H1 (cell line): Measurements from ENCODE around the gene TRIM22. TPM values are rescaled to one million over a fixed set of nuclear protein-coding genes. Genes with fewer than 3 reads are reported as not detected.

Source experiments
- CTCF ChIA-PET: fragments of 300-600 bp; sonication (Branson Sonifier 250); formaldehyde crosslinking; loops from one replicate; lab custom pipeline; 2021; ENCODE audit not compliant: partially characterized antibody; lab: Charles Lee
- POLR2A ChIA-PET: fragments of 300-600 bp; sonication (Branson Sonifier 250); formaldehyde crosslinking; loops from one replicate; lab custom pipeline; 2021; ENCODE audit warnings: inconsistent platforms; ENCODE audit not compliant: partially characterized antibody; lab: Charles Lee
- DNase-seq, 2 experiments: peaks; one replicate each; pipeline versions ENCODE4 v3.0.0 to v3.0.0-alpha.2; 2010 to 2022; ENCODE audit warnings: low spot score in 2 of 2, low read depth in 1 of 2, mixed read lengths in 1 of 2
- FAIRE-seq: peaks from 2 replicates; lab custom pipeline; 2011; peaks lifted over from hg19 to GRCh38; lab: Jason Lieb, UNC
- H2AFZ ChIP-seq: 2 replicates; pipeline ENCODE4 v1.8.1; 2012; ENCODE audit warnings: low read length, inconsistent platforms
- H2AK5ac ChIP-seq: 2 replicates; pipeline ENCODE4 v1.6.1; 2013; ENCODE audit warnings: low read depth, low read length
- H2BK120ac ChIP-seq: replicated peaks from 2 replicates; pipeline ENCODE3; 2013; ENCODE audit warnings: low read depth, low read length, inconsistent platforms
- H2BK12ac ChIP-seq: 2 replicates; pipeline ENCODE4 v1.6.1; 2013; ENCODE audit warnings: low read depth, low read length
- H2BK15ac ChIP-seq: 2 replicates; pipeline ENCODE4 v1.6.1; 2013; ENCODE audit warnings: low read length
- H2BK20ac ChIP-seq: 2 replicates; pipeline ENCODE4 v1.6.1; 2013; ENCODE audit warnings: low read length
- H2BK5ac ChIP-seq: 2 replicates; pipeline ENCODE4 v1.6.1; 2013; ENCODE audit warnings: low read depth, low read length
- H3K14ac ChIP-seq: 2 replicates; pipeline ENCODE4 v1.6.1; 2013; ENCODE audit warnings: inconsistent platforms; ENCODE audit not compliant: insufficient read length
- H3K18ac ChIP-seq: 2 replicates; pipeline ENCODE4 v1.6.1; 2013; ENCODE audit warnings: low read length; ENCODE audit errors: extremely low read depth
- H3K23ac ChIP-seq: 2 replicates; pipeline ENCODE4 v1.6.1; 2013; ENCODE audit warnings: inconsistent platforms; ENCODE audit not compliant: insufficient read length
- H3K23me2 ChIP-seq: 2 replicates; pipeline ENCODE4 v1.6.1; 2013; ENCODE audit warnings: low read depth, low read length
- H3K27ac ChIP-seq: 2 replicates; pipeline ENCODE4 v1.6.1; 2011; ENCODE audit warnings: low read depth, low read length, inconsistent platforms
- H3K27me3 ChIP-seq, 4 experiments: replicated peaks in 1 of 4; 1 replicate in 1 of 4; 2 replicates in 3 of 4; pipeline versions ENCODE4 v1.6.1 to v1.8.1; 2011 to 2013; ENCODE audit warnings: low read length in 3 of 4, mild to moderate bottlenecking in 3 of 4, inconsistent platforms in 2 of 4, mixed read lengths in 2 of 4, moderate library complexity in 1 of 4; ENCODE audit not compliant: control insufficient read depth in 3 of 4, insufficient read depth in 3 of 4; ENCODE audit errors: extremely low read depth in 1 of 4
- H3K36me3 ChIP-seq, 4 experiments: 2 replicates each; pipeline versions ENCODE4 v1.6.1 to v1.8.1; 2011 to 2013; ENCODE audit warnings: mild to moderate bottlenecking in 4 of 4, low read length in 3 of 4, moderate library complexity in 2 of 4, control low read depth in 1 of 4, inconsistent platforms in 1 of 4; ENCODE audit not compliant: insufficient read depth in 4 of 4, control insufficient read depth in 2 of 4
- H3K4ac ChIP-seq: replicated peaks from 2 replicates; pipeline ENCODE3; 2013; ENCODE audit warnings: low read length, low read depth, mixed read lengths, inconsistent platforms; ENCODE audit not compliant: insufficient read length
- H3K4me1 ChIP-seq, 4 experiments: replicated peaks in 1 of 4; 1 replicate in 1 of 4; 2 replicates in 3 of 4; pipeline versions ENCODE4 v1.6.1 to v1.8.1; 2011 to 2013; ENCODE audit warnings: low read length in 3 of 4, inconsistent platforms in 2 of 4, mixed read lengths in 1 of 4; ENCODE audit not compliant: insufficient read depth in 4 of 4, control insufficient read depth in 3 of 4
- H3K4me2 ChIP-seq, 2 experiments: 2 replicates each; pipeline versions ENCODE4 v1.6.1 to v1.8.1; 2011 to 2013; ENCODE audit warnings: low read depth in 2 of 2, low read length in 2 of 2, control low read depth in 1 of 2, inconsistent platforms in 1 of 2, mild to moderate bottlenecking in 1 of 2; ENCODE audit not compliant: insufficient read depth in 1 of 2
- H3K4me3 ChIP-seq, 4 experiments: fragments of 200-600, 300-600 bp in 1 of 4; sonication (generic), shearing (Covaris generic), sonication (Bioruptor Twin) in 1 of 4; 2 replicates each; pipeline versions ENCODE4 v1.5.1 to v1.8.1; 2011 to 2016; ENCODE audit warnings: low read length in 4 of 4, low read depth in 3 of 4, control low read depth in 2 of 4, inconsistent platforms in 2 of 4, mild to moderate bottlenecking in 2 of 4, mixed read lengths in 1 of 4, moderate library complexity in 1 of 4; ENCODE audit not compliant: insufficient read depth in 2 of 4; ENCODE audit errors: extremely low read depth in 1 of 4
- H3K56ac ChIP-seq: replicated peaks from 2 replicates; pipeline ENCODE3; 2013; ENCODE audit warnings: low read depth, mild to moderate bottlenecking, mixed read lengths, low read length, inconsistent platforms; ENCODE audit not compliant: insufficient read length
- H3K79me1 ChIP-seq: 2 replicates; pipeline ENCODE4 v1.6.1; 2013; ENCODE audit warnings: low read depth, low read length, control low read depth
- H3K79me2 ChIP-seq, 2 experiments: 2 replicates each; pipeline versions ENCODE4 v1.6.1 to v1.8.1; 2012 to 2013; ENCODE audit warnings: low read length in 2 of 2, mild to moderate bottlenecking in 2 of 2, inconsistent platforms in 1 of 2; ENCODE audit not compliant: insufficient read depth in 2 of 2, control insufficient read depth in 1 of 2
- H3K9ac ChIP-seq, 4 experiments: replicated peaks in 1 of 4; 1 replicate in 1 of 4; 2 replicates in 3 of 4; pipeline versions ENCODE4 v1.6.1 to v1.8.1; 2011 to 2013; ENCODE audit warnings: low read depth in 3 of 4, low read length in 3 of 4, control low read depth in 2 of 4, mild to moderate bottlenecking in 2 of 4, moderate library complexity in 2 of 4, inconsistent platforms in 1 of 4; ENCODE audit errors: extremely low read depth in 1 of 4
- H3K9me3 ChIP-seq, 2 experiments: 2 replicates each; pipeline versions ENCODE4 v1.6.1 to v1.8.1; 2012 to 2013; ENCODE audit warnings: mild to moderate bottlenecking in 2 of 2, moderate library complexity in 2 of 2, control low read depth in 1 of 2, inconsistent platforms in 1 of 2, low read depth in 1 of 2, low read length in 1 of 2, mixed read lengths in 1 of 2; ENCODE audit not compliant: insufficient read depth in 2 of 2
- H4K20me1 ChIP-seq, 2 experiments: replicated peaks in 1 of 2; 2 replicates each; pipeline versions ENCODE3 to v1.8.1; 2011 to 2013; ENCODE audit warnings: inconsistent platforms in 2 of 2, low read length in 2 of 2, mild to moderate bottlenecking in 1 of 2; ENCODE audit not compliant: insufficient read depth in 2 of 2, control insufficient read depth in 1 of 2
- H4K5ac ChIP-seq: 2 replicates; pipeline ENCODE4 v1.6.1; 2013; ENCODE audit warnings: low read length, low read depth, mixed read lengths, inconsistent platforms; ENCODE audit not compliant: insufficient read length
- H4K8ac ChIP-seq: 2 replicates; pipeline ENCODE4 v1.8.0; 2013; ENCODE audit warnings: mild to moderate bottlenecking, moderate library complexity, low read length, inconsistent platforms; ENCODE audit not compliant: insufficient read depth; ENCODE audit errors: extremely low read depth
- H4K91ac ChIP-seq: replicated peaks from 2 replicates; pipeline ENCODE3; 2013; ENCODE audit warnings: low read length, mixed read lengths, inconsistent platforms; ENCODE audit not compliant: insufficient read length
- CTCF ChIP-seq, 3 experiments: IDR thresholded peaks; 1 replicate in 2 of 3; 2 replicates in 1 of 3; pipeline versions ENCODE4 v1.5.1 to v1.6.1; 2011; ENCODE audit warnings: low read length in 3 of 3, mild to moderate bottlenecking in 3 of 3, inconsistent platforms in 2 of 3, low read depth in 1 of 3, moderate library complexity in 1 of 3; ENCODE audit not compliant: insufficient read depth in 1 of 3; ENCODE audit errors: control extremely low read depth in 1 of 3
- GTF2F1 ChIP-seq: IDR thresholded peaks from 2 replicates; pipeline ENCODE4 v1.6.1; 2012; ENCODE audit warnings: low read depth, low read length, improper control_type of control experiment, borderline replicate concordance
- KDM4A ChIP-seq: IDR thresholded peaks from one replicate; pipeline ENCODE4 v1.7.1; 2012; ENCODE audit warnings: low read depth, mild to moderate bottlenecking, moderate library complexity, low read length, inconsistent platforms; ENCODE audit not compliant: severe bottlenecking
- NANOG ChIP-seq: IDR thresholded peaks from 2 replicates; pipeline ENCODE4 v1.6.1; 2011; ENCODE audit warnings: low read length, low read depth, mild to moderate bottlenecking, inconsistent platforms; ENCODE audit not compliant: insufficient read depth, poor library complexity, severe bottlenecking
- TCF12 ChIP-seq: IDR thresholded peaks from 2 replicates; pipeline ENCODE4 v1.6.1; 2011; ENCODE audit warnings: low read depth, mild to moderate bottlenecking, low read length
- polyA plus RNA-seq, 7 experiments: library from polyadenylated mRNA; depleted of rRNA in 3 of 7; stranded (reverse) in 5 of 7; unstranded in 2 of 7; fragments of >200 nt in 5 of 7; fragments of 200-250 nt in 2 of 7; gene quantifications; 1 replicate in 5 of 7; 2 replicates in 1 of 7; 4 replicates in 1 of 7; pipeline versions ENCODE4 v1.2.1 to v1.2.3, GENCODE V29; 2011 to 2013; ENCODE audit warnings: missing spikeins in 2 of 7, mixed read lengths in 2 of 7
- total RNA-seq: library from RNA; stranded (reverse); fragmentation: NEBNext Ultra II Directional; extraction: Animal tissue kit (Norgen Biotek cat#: 25700); gene quantifications from 2 replicates; pipeline ENCODE4 v1.2.1, GENCODE V29; 2021

TRIM22 gene
- total and polyA plus RNA-seq, 2 of the 8 experiments (the other 6 are each of a cell fraction or from before 2014, with no cell fraction given) = 56.0 to 82.7 TPM

GRCh38 chr11:5737091-5737490 lies 47.5 kb downstream of the TRIM22 start:
- no peaks in the 10 kb centered on the region for H3K79me1 ChIP-seq
- no peak overlapping the region for H2BK5ac ChIP-seq
- H2BK120ac ChIP-seq = no peak overlapping the region
- H3K4me2 ChIP-seq = no peak overlapping the region
- ChIA-PET CTCF (interaction anchor here (1.0 kb wide), 1 partner anchor 52 kb away, joined by 3 read pairs; no protein-coding TSS in a partner anchor), POLR2A (no interaction called here)
- no peak overlapping the region for H3K27ac ChIP-seq
- no peaks in the 10 kb centered on the region for H3K23me2 ChIP-seq
- H3K9ac ChIP-seq = no peak overlapping the region
- H4K20me1 ChIP-seq = no peaks in the 10 kb centered on the region
- H4K5ac ChIP-seq = no peak overlapping the region
- no peak overlapping the region for H3K18ac ChIP-seq
- H3K27me3 ChIP-seq = no peaks in the 10 kb centered on the region
- no peaks in the 10 kb centered on the region for H3K79me2 ChIP-seq
- no peak overlapping the region for H4K91ac ChIP-seq
- H3K4ac ChIP-seq = no peak overlapping the region
- H2BK20ac ChIP-seq = no peak overlapping the region
- H4K8ac ChIP-seq = no peak overlapping the region
- no peak for FAIRE-seq
- no peak overlapping the region for H2AFZ ChIP-seq
- no peaks in the 10 kb centered on the region for H3K36me3 ChIP-seq
- DNase-seq = no peak
- H3K9me3 ChIP-seq = no peaks in the 10 kb centered on the region
- H2BK15ac ChIP-seq = no peak overlapping the region
- H3K56ac ChIP-seq = no peak overlapping the region
- H2AK5ac ChIP-seq = no peak overlapping the region
- no peak overlapping the region for H3K14ac ChIP-seq
- H2BK12ac ChIP-seq = no peak overlapping the region
- H3K4me3 ChIP-seq = no peak overlapping the region
- no peak overlapping the region for H3K23ac ChIP-seq
- TF ChIP-seq GTF2F1 (no peak), KDM4A (no peak), TCF12 (no peak), NANOG (no peak), CTCF (IDR thresholded peaks at IDR 0.05; ENCODE audit: control extremely low read depth in 1 of 3, insufficient read depth in 1 of 3, low read depth in 1 of 3, low read length in 3 of 3) (no peak)
- TF ChIP-seq, all 59 proteins: peak for 0
- H3K4me1 ChIP-seq = no peaks in the 10 kb centered on the region
